ENCODE data around the gene LRRC37A.
"Not testable (repeated sequence)": the region's sequence is repeated elsewhere in the genome, so short reads cannot be mapped to it uniquely, and the experiment has no call there.

LRRC37A gene

DNA sequence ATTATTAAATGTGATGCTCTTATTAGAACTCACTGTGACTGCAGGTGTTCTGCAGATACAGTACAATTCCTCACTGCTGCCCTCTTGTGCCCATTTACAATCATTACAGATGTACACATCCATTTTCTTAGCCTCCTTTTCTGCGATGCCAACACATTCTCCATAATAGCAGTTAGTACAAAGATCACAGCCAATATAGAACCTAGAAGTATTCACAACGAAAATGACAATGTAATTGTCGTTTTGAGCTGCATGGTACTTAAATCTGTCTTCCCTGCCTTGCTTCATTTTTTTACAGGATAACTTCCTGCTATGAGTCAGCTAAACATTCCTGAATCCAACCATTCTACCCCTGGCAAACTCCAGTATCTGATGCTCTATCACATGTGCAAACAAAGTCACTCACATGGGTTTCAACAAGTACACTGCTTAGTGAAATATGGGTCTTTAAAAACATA lies 8.1 kb upstream of the LRRC37A start:
- TF ChIP-seq, protein P1, sequence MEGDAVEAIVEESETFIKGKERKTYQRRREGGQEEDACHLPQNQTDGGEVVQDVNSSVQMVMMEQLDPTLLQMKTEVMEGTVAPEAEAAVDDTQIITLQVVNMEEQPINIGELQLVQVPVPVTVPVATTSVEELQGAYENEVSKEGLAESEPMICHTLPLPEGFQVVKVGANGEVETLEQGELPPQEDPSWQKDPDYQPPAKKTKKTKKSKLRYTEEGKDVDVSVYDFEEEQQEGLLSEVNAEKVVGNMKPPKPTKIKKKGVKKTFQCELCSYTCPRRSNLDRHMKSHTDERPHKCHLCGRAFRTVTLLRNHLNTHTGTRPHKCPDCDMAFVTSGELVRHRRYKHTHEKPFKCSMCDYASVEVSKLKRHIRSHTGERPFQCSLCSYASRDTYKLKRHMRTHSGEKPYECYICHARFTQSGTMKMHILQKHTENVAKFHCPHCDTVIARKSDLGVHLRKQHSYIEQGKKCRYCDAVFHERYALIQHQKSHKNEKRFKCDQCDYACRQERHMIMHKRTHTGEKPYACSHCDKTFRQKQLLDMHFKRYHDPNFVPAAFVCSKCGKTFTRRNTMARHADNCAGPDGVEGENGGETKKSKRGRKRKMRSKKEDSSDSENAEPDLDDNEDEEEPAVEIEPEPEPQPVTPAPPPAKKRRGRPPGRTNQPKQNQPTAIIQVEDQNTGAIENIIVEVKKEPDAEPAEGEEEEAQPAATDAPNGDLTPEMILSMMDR (IDR thresholded peaks at IDR 0.05; ENCODE audit: borderline replicate concordance, control extremely low read depth, extremely low read depth, insufficient read depth, missing control alignments), result peak; percentile 87
- DNase-seq (ENCODE audit: low spot score), result peak; percentile 36
- in situ Hi-C loops (cut with MboI; ENCODE audit: low sequenced_read_pairs, unreplicated experiment), result not testable (repeated sequence)

DNA sequence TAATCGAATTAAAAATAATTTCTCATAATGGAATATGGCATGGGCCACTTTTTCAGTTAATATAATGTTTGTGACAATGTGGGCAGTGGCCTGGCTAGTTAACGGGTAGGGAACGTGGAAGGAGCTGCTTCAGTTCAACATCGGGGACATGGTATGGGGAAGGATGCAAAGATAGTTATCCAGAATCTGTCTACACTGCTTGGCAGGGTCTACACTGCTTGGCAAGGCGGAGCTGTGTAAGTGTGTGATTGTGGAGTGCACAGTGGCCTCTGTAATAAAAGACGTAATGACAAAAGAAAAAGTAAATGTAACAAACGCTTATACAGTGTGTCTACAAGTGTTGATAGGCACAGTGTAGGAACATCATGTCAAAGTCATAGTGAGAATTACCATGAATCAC lies 7.3 kb upstream of the LRRC37A start:
- DNase-seq (ENCODE audit: low spot score); in situ Hi-C loops (cut with MboI; ENCODE audit: low sequenced_read_pairs, unreplicated experiment): not testable (repeated sequence)

DNA sequence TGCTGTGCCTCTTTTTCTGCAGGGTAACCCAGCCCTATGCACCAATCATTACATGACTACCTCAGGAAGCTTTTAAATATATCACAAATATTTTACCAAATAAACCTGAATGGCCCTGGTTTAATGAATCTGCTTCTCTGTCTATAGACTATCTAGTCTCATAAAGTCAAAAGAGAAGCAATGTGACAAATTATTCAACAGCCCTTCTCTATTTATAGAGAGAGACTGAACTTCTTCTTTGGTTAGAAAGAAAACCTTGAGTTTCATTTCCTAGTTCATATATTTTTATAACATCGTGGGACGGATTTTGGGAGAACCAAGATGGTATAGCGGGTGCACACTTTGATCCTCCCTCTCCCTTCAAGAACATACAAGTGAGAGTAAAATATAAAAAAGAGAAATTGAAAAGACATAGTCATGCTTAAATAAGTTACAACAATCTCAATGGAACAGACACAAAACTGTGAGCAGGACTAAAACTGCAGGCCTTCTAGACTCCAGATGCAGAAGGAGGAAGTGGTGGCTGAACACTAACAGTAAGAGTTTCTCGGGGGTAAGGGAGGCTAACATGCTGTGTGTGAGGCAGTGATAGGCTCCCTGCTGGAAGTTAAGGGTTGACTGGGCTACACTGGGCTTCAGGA lies 3.9 kb upstream of the LRRC37A start:
- in situ Hi-C loops (cut with MboI; ENCODE audit: low sequenced_read_pairs, unreplicated experiment), result not testable (repeated sequence)

DNA sequence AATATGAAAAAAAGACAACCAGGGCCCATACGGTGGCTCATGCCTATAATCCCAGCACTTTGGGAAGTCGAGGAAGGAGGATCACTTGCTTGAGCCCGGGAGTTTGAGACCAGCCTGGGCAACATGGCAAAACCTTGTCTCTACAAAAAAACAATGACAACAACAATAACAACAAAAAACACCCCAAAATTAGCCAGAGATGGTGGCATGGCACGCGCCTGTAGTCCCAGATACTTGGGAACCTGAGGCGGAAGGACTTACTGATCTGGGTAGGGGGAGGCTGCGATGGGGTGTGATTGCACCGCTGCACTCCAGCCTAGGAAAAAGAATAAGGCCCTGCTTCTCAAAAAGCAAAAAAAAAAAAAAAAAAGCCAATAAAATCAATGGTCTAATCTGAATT lies 3.3 kb upstream of the LRRC37A start:
- in situ Hi-C loops (cut with MboI; ENCODE audit: low sequenced_read_pairs, unreplicated experiment); DNase-seq (ENCODE audit: low spot score): not testable (repeated sequence)

More for the DNA sequence above, 3.9 kb upstream of the LRRC37A start:
- peak; percentile 63 for DNase-seq (ENCODE audit: low spot score)

DNA sequence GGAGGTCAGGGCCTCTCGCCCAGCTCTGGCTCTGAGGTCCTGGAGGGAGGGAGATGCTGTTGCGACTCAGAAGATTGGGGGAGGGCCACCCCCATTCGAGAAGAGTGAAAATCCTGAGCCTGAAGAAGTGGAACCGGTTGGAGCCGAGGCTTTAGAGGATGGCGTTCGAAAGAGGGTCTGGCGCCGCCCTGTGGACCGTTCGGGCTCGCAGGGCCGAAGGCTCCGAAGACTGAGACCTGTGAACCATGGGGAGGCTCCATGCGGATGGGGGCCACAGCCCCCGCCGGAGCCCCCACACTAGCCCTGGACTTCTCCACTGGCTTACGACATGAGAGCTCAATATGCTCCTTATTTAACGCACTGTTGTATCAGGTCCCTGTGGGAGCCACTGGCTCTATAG lies 46.3 kb downstream of the LRRC37A start:
- in situ Hi-C loops (cut with MboI; ENCODE audit: low sequenced_read_pairs, unreplicated experiment); DNase-seq (ENCODE audit: low spot score): not testable (repeated sequence)

DNA sequence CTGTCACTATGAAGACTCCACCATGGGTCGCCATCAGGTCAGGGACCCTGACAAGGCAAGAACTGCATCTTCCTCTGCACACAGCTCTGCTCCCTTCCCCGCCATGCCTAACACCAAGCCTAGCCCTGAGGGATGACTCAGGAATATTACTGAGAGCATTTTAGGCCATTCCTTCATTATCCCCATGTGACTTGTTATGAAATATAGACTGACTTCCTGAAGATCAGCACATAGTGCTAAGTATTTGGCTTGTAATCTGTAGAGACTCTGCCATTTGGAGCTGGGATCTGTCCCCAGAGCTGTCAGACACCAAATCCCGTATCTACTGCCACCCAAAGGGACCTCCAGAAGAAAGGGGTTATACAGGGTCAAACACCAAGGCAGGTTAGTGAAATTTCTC lies 47.2 kb downstream of the LRRC37A start:
- in situ Hi-C loops (cut with MboI; ENCODE audit: low sequenced_read_pairs, unreplicated experiment); DNase-seq (ENCODE audit: low spot score): not testable (repeated sequence)

DNA sequence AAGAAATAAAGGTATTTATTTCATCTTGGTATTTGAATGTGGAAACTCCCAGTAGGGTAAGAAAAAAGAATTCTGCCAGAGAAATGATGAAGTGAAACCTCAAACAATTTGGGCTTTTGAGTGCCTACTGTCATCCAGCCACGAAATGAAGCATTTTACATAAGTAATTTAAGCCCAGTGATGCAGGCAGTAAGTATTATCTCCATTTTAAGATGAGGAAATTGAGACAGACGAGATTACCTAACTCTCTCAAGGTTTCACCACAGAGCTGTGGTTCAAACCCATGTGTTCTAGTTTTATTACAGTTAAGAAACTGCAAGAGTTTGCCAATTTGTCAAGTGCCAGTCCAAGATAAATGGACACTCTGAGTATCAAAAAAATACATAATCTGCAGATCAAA lies 53.4 kb downstream of the LRRC37A start:
- DNase-seq (ENCODE audit: low spot score); in situ Hi-C loops (cut with MboI; ENCODE audit: low sequenced_read_pairs, unreplicated experiment): not testable (repeated sequence)

DNA sequence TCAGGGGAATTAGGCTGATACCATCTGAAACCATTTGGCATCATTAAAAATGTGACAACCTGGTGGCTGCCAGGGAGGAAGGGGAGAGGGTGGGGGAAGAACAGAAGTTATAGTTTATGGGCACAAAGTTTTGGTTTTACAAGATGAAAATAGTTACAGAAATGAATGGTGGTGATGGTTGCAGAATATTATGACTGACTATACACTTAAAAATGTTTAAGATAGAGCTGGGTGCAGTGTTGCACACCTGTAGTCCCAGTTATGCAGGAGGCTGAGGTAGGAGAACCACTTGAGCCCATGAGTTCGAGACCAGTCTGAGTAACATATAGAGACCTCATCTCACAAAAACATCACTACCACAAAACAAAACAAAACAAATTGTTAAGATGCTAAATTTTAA lies 54.1 kb downstream of the LRRC37A start:
- in situ Hi-C loops (cut with MboI; ENCODE audit: low sequenced_read_pairs, unreplicated experiment); DNase-seq (ENCODE audit: low spot score): not testable (repeated sequence)

DNA sequence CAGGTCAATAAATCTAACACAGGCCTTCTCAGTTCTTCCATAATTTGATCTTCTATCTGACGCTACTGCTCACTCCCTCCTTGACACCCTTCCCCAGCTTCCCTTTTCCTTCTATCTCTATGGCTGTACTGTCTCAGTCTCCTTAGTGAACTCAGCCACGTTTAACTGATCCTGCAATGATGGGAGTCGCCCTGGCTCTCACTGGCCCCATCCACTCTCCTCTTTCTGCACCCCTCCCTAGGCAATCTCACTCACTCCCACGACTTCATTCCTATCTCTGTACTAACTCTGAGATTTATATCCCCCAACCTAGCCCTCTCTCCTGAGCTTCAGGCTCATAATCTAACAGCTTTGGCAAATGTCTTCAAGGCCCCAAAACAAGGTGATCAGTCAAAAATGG lies 58.9 kb downstream of the LRRC37A start:
- in situ Hi-C loops (cut with MboI; ENCODE audit: low sequenced_read_pairs, unreplicated experiment); DNase-seq (ENCODE audit: low spot score): not testable (repeated sequence)

DNA sequence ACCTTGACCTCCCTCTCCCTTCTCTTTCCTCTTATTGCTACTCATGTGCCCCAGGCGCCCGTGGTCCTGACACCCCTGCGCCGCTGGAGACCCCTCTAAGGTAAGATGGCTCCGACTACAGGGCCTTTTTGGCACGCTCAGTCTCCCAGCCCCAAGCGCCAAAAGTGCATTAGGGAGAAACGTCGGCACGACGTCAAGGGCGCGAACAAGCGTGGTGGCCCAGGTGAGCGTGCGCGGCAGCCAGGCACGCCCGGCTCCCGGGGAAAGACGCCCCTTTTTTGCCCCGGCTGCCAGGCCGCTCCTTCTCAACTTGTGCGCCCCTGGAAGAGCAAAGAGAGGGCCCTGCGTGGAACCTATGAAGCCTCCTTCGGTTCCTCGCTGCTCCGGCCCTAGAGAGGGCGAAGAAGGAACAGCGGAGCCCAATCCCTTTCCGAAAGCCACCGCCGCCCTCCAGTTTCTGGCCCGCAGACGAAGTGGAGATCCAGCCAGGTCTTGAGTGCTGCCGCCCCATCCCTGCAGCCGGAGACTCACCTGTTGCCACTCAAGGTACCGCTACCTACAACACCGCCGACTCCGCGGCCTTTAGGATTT lies 66.3 kb downstream of the LRRC37A start:
- in situ Hi-C loops (cut with MboI; ENCODE audit: low sequenced_read_pairs, unreplicated experiment); DNase-seq (ENCODE audit: low spot score): not testable (repeated sequence)

DNA sequence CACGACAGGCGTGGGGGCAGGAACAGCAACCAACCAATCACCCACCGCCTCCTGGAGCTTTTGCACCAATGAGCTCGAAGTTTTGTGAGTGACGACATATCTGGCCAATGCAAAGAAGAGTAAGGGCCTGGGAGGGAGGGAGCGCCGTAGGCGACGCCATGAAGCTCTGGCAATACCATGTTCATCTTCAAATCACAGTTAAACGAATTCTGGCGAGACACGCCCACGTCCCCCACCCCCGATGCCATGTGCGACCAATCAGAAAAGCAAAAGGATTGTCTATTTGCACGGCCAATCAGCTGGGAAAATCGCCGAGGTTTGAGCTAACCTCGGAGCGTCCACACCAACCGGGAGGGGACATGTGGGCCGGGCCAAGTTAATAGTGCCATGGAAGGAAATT lies 66.8 kb downstream of the LRRC37A start, which contains the start of gene ARL17B:
Gene ARL17B (minus strand): TSS at position 12 of the 400 bp plus-strand sequence. CDS start 3,369 bp downstream, outside the sequence.
- in situ Hi-C loops (cut with MboI; ENCODE audit: low sequenced_read_pairs, unreplicated experiment); DNase-seq (ENCODE audit: low spot score): not testable (repeated sequence)

DNA sequence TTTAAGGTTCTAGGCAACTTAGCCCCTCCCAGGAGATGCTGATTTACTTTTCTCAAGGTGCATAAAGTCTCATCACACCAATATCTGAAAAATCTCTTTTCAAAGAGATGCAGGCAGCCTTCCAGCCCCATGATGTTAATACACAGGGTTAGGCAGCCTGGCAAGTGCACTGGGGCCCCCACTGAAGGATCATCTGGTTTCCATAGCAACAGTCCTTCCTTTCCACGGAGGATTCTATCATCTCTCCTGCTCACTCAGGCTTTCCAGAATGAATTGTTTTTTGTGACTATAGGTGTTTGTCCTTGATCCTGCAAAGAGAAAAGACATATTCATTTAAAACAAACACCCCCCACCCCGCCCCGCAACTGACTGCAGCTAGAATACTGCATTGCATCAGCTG lies 72.6 kb downstream of the LRRC37A start:
- in situ Hi-C loops (cut with MboI; ENCODE audit: low sequenced_read_pairs, unreplicated experiment), result not testable (repeated sequence)

DNA sequence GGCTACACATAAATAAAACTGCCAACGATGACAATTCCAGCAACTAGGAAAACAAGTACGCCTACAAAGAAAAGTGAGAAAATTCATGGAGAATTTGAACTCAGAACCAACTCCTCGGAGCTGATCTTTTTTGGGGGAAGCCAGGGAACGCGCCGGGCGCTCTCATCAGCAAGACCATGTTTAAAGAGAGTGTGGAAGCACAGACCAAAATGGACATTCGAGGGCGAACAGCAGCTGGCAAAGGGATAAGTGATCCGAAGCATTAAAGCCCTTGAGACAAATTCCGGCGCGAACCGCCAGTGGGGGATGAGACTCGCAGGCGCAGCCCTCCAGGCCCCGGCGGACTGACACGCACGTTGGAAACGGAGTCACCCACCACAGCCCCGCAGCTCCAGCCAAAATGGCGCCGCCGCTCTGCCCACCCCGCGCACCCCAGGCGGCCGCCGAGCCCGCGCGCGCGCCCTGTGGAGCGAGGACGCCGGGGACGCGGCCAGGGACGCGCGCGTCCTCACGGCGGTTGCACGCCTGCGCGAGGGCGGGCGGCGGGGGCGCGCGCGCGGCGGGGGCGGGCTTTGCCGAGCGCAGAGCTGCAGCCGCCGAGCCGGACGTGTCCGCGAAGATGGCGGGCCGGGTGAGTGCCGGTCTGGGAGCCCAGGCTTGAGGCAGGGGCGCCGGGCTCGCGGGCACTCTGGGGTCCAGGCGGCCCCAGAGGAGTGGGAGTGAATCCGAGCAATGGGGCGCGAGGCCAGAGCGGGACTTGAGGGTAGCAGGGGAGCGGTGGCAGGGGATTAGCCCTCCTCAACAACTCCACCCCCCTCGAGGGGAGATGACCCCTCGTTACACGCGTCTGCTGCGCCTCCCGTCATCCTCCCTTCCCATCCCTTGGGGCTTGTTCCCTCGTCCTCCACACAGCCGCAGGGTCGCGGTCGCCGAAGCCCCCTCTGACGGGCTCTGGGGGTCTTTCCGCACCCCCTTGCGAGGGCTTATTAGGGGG lies 77.6 kb downstream of the LRRC37A start:
- DNase-seq (ENCODE audit: low spot score); in situ Hi-C loops (cut with MboI; ENCODE audit: low sequenced_read_pairs, unreplicated experiment): not testable (repeated sequence)

More for the DNA sequence above, 72.6 kb downstream of the LRRC37A start:
- DNase-seq (ENCODE audit: low spot score), result not testable (repeated sequence)

DNA sequence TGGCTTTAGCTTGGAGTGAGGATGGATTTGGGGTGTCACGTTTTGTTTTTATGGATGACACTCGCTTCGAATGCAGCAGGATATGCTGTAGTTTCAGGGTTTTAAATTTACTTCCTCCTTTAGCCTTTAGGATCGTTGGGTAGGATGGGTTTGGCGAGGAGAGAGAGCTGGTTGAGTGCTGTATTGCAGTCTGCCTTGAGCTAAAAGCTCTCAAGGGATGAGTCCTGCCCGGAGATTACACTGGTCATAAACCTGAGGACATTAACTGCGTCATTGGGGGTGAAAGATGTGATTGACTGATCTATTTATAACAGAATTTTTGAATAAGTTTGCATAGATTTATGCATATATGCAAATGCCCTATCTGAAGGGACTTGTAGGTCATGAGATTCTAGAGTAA lies 78.5 kb downstream of the LRRC37A start:
- DNase-seq (ENCODE audit: low spot score); in situ Hi-C loops (cut with MboI; ENCODE audit: low sequenced_read_pairs, unreplicated experiment): not testable (repeated sequence)

DNA sequence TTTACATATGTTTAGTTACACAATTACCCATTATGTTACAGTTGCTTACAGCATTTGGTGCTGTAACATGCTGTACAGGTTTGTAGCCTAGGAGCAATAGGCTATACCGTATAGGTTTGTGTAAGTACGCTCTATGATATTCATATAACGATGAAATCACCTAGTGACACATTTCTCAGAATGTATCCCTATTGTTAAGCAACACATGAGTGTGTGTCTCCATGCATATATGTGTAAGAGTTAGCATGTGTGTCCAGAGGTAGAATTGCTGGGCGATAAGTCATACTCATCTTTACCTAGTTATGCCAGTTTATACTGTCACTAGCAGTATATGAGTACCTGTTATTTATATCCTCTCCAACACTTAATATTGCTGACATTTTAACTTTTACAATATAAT lies 88.2 kb downstream of the LRRC37A start:
- in situ Hi-C loops (cut with MboI; ENCODE audit: low sequenced_read_pairs, unreplicated experiment); DNase-seq (ENCODE audit: low spot score): not testable (repeated sequence)

DNA sequence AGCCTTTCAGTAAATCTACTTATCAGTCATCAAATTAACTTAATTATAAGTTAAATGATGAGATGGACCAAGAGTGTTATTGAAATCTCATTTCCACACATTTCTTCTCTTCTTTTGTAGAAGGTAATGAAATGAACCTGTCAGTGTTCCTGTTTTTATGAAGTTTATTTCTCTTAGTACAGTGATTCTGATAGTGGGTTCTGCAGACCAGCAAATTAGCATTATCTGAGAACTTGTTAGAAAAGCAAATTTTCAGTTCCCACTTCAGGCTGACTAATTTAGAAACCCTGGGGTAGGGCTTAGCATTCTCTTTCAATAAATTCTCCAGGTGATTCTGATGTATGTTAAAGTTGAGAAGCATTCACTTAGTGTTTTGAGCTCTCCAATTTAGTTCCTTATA lies 90.6 kb downstream of the LRRC37A start:
- DNase-seq (ENCODE audit: low spot score); in situ Hi-C loops (cut with MboI; ENCODE audit: low sequenced_read_pairs, unreplicated experiment): not testable (repeated sequence)

Measured in GM13976 (cell line).